ENCODE results near the gene PLXNB2. TPM values are rescaled to one million over a fixed set of nuclear protein-coding genes. Genes with fewer than 3 reads are reported as not detected.

PLXNB2 gene, protein sequence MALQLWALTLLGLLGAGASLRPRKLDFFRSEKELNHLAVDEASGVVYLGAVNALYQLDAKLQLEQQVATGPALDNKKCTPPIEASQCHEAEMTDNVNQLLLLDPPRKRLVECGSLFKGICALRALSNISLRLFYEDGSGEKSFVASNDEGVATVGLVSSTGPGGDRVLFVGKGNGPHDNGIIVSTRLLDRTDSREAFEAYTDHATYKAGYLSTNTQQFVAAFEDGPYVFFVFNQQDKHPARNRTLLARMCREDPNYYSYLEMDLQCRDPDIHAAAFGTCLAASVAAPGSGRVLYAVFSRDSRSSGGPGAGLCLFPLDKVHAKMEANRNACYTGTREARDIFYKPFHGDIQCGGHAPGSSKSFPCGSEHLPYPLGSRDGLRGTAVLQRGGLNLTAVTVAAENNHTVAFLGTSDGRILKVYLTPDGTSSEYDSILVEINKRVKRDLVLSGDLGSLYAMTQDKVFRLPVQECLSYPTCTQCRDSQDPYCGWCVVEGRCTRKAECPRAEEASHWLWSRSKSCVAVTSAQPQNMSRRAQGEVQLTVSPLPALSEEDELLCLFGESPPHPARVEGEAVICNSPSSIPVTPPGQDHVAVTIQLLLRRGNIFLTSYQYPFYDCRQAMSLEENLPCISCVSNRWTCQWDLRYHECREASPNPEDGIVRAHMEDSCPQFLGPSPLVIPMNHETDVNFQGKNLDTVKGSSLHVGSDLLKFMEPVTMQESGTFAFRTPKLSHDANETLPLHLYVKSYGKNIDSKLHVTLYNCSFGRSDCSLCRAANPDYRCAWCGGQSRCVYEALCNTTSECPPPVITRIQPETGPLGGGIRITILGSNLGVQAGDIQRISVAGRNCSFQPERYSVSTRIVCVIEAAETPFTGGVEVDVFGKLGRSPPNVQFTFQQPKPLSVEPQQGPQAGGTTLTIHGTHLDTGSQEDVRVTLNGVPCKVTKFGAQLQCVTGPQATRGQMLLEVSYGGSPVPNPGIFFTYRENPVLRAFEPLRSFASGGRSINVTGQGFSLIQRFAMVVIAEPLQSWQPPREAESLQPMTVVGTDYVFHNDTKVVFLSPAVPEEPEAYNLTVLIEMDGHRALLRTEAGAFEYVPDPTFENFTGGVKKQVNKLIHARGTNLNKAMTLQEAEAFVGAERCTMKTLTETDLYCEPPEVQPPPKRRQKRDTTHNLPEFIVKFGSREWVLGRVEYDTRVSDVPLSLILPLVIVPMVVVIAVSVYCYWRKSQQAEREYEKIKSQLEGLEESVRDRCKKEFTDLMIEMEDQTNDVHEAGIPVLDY (N-terminal part only)
- 100 to 1,000 TPM in 2 of 4 donors, 10 to 100 TPM in 2; 93.2 to 207 (median 102) TPM for total RNA-seq

- Histone ChIP-seq H3K4me3 (peak within 1 kb of the TSS; percentile 86 to 94), H3K9me3 (no peaks in the 10 kb centered on the region), H3K27me3 (no peaks in the 10 kb centered on the region), H3K27ac (peak within 1 kb of the TSS; percentile 70 to 94 (median 92)), H3K36me3 (peaks cover 0 to 8% of the 10 kb centered on the region in 2 donors), H3K4me1 (peaks cover 4 to 72% (median 54%) of the 10 kb centered on the region in 3 donors)
- ATAC-seq: peak; percentile 77
- no peak for TF ChIP-seq EP300 (IDR thresholded peaks at IDR 0.05)
- peak; percentile 34 to 49 for TF ChIP-seq POLR2A (IDR thresholded peaks at IDR 0.05)
- peak; percentile 73 for TF ChIP-seq POLR2AphosphoS5 (IDR thresholded peaks at IDR 0.05)
- TF ChIP-seq, protein P1, sequence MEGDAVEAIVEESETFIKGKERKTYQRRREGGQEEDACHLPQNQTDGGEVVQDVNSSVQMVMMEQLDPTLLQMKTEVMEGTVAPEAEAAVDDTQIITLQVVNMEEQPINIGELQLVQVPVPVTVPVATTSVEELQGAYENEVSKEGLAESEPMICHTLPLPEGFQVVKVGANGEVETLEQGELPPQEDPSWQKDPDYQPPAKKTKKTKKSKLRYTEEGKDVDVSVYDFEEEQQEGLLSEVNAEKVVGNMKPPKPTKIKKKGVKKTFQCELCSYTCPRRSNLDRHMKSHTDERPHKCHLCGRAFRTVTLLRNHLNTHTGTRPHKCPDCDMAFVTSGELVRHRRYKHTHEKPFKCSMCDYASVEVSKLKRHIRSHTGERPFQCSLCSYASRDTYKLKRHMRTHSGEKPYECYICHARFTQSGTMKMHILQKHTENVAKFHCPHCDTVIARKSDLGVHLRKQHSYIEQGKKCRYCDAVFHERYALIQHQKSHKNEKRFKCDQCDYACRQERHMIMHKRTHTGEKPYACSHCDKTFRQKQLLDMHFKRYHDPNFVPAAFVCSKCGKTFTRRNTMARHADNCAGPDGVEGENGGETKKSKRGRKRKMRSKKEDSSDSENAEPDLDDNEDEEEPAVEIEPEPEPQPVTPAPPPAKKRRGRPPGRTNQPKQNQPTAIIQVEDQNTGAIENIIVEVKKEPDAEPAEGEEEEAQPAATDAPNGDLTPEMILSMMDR (IDR thresholded peaks at IDR 0.05): peak in 2 of 4 experiments; percentile 9 to 15
- WGBS, 2 donors (ENCODE audit: low coverage in 1 of 2): no CpG with 5 or more reads among the region's 105 CpGs
These were observed at the start of gene PLXNB2 for GRCh38 chr22:50306753-50307749. Gene PLXNB2 (minus strand): TSS chr22:50307646. CDS start chr22:50290584, 17,062 bp downstream.

- Histone ChIP-seq H3K27ac (no peak overlapping the region), H3K9me3 (no peaks in the 10 kb centered on the region), H3K4me1 (peaks cover 0 to 11% (median 0%) of the 10 kb centered on the region in 3 donors), H3K4me3 (no peak overlapping the region), H3K27me3 (no peaks in the 10 kb centered on the region), H3K36me3 (peaks cover 0 to 39% of the 10 kb centered on the region in 2 donors)
- no peak for TF ChIP-seq EP300 (IDR thresholded peaks at IDR 0.05)
- TF ChIP-seq, protein P1 (IDR thresholded peaks at IDR 0.05): no peak
- TF ChIP-seq POLR2A (IDR thresholded peaks at IDR 0.05): no peak
- no peak for TF ChIP-seq POLR2AphosphoS5 (IDR thresholded peaks at IDR 0.05)
- no peak for ATAC-seq
- WGBS, 2 donors (ENCODE audit: low coverage in 1 of 2): 86 to 89% methylated on average over 1 of the region's 1 CpG
These were observed 49.8 kb upstream of the PLXNB2 start for GRCh38 chr22:50357222-50357621.

- TF ChIP-seq POLR2A (IDR thresholded peaks at IDR 0.05): no peak
- no peak for TF ChIP-seq POLR2AphosphoS5 (IDR thresholded peaks at IDR 0.05)
- TF ChIP-seq EP300 (IDR thresholded peaks at IDR 0.05): no peak
- TF ChIP-seq, protein P1 (IDR thresholded peaks at IDR 0.05): no peak
- peaks cover 0 to 45% of the 10 kb centered on the region in 2 donors for H3K36me3 ChIP-seq
- peaks cover 0 to 1% (median 0%) of the 10 kb centered on the region in 3 donors for H3K4me1 ChIP-seq
- H3K27ac ChIP-seq: no peak overlapping the region
- no peaks in the 10 kb centered on the region for H3K9me3 ChIP-seq
- H3K4me3 ChIP-seq: no peak overlapping the region
- 88% methylated on average over 7 of the region's 8 CpGs for WGBS, 2 donors (ENCODE audit: low coverage in 1 of 2)
- no peak for ATAC-seq
- H3K27me3 ChIP-seq: no peaks in the 10 kb centered on the region
These were observed 48.7 kb upstream of the PLXNB2 start for GRCh38 chr22:50356186-50356585.

DNA sequence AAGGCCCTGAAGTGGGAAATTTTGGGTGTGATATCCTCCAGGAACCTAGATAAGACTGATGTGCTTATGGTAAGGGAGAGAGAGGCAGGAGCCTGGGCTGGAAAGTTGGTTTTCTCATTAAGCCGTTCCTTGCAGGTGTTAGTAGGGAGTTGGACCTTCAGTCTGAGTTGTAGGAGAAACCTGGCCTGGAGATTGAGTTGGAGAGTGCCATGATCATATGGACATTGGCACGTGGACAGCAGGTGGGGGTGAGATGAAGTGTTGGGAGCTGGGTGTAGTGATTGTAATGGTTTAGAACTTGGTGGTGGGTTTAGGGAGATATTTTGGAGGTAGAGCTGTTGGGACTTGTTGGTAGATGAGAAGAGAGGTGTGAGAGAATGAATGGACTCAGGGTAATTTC lies 40.6 kb upstream of the PLXNB2 start:
- Histone ChIP-seq H3K4me1 (peaks cover 0 to 28% (median 2%) of the 10 kb centered on the region in 3 donors), H3K9me3 (no peaks in the 10 kb centered on the region), H3K27ac (no peak overlapping the region), H3K27me3 (no peaks in the 10 kb centered on the region), H3K4me3 (no peak overlapping the region), H3K36me3 (peaks cover 0 to 19% of the 10 kb centered on the region in 2 donors)
- WGBS, 2 donors (ENCODE audit: low coverage in 1 of 2): 60 to 76% methylated on average over 2 of the region's 2 CpGs
- TF ChIP-seq EP300 (IDR thresholded peaks at IDR 0.05) (no peak), POLR2A (IDR thresholded peaks at IDR 0.05) (no peak), POLR2AphosphoS5 (IDR thresholded peaks at IDR 0.05) (no peak)
- TF ChIP-seq, protein P1 (IDR thresholded peaks at IDR 0.05): no peak
- no peak for ATAC-seq

Measured in gastroesophageal sphincter (tissue), 4 donors.